Stimulated activated CD8-positive, alpha-beta memory T cell treated with anti-CD3 and anti-CD28 coated beads, Interleukin-7, amount 100 ng/mL, for 1 hour (primary cell): ENCODE results near the gene ACACB.
A peak's percentile ranks its signal among the peaks of the same experiment; 100 is the strongest.

ENCODE experiments used
- DNase-seq, 2 donors: peaks; one replicate each; pipeline ENCODE4 v3.0.0-alpha.2; 2020; ENCODE audit warnings: low read depth in 2 of 2

ACACB gene

GRCh38 chr12:109115758-109116610, at the start of gene ACACB:
Gene ACACB, plus strand, starts transcription at chr12:109116587. Its CDS starts 22,819 bp downstream, at chr12:109139406.
- DNase-seq, result no peak

GRCh38 chr12:109069307-109070271, 46.8 kb upstream of the ACACB start:
- DNase-seq, result no peak

- no peak for DNase-seq
These were observed 41.5 kb upstream of the ACACB start for GRCh38 chr12:109074866-109075265.

GRCh38 chr12:109082751-109083150, 33.6 kb upstream of the ACACB start:
- no peak for DNase-seq

GRCh38 chr12:109084425-109084824, 32.0 kb upstream of the ACACB start:
- no peak for DNase-seq

GRCh38 chr12:109085590-109085989, 30.8 kb upstream of the ACACB start:
- DNase-seq, result no peak

- DNase-seq, result no peak
These were observed 29.1 kb upstream of the ACACB start for GRCh38 chr12:109087250-109087649.

- DNase-seq, result no peak
These were observed 27.6 kb upstream of the ACACB start for GRCh38 chr12:109088818-109089217.

GRCh38 chr12:109089683-109090082, 26.7 kb upstream of the ACACB start:
- no peak for DNase-seq

- no peak for DNase-seq
These were observed 23.8 kb upstream of the ACACB start for GRCh38 chr12:109092497-109093021.

- DNase-seq, result peak; percentile 88 to 89
These were observed 23.1 kb upstream of the ACACB start, which contains the start of gene ALKBH2 for GRCh38 chr12:109093022-109093918. Gene ALKBH2, minus strand, starts transcription at chr12:109093472. Its CDS starts 686 bp downstream, at chr12:109092786.

GRCh38 chr12:109097140-109097434, 19.3 kb upstream of the ACACB start:
- DNase-seq, result no peak

- DNase-seq, result peak; percentile 90 to 96
These were observed 18.8 kb upstream of the ACACB start, which contains the start of gene UNG for GRCh38 chr12:109097435-109098182. Gene UNG, plus strand, starts transcription at chr12:109097597. Its CDS starts 83 bp downstream, at chr12:109097680.

GRCh38 chr12:109098183-109098604, 18.2 kb upstream of the ACACB start:
- DNase-seq, result no peak

- DNase-seq, result no peak
These were observed 17.7 kb upstream of the ACACB start for GRCh38 chr12:109098651-109099050.

GRCh38 chr12:109099431-109100020, 16.9 kb upstream of the ACACB start:
- no peak for DNase-seq

GRCh38 chr12:109100741-109101140, 15.6 kb upstream of the ACACB start:
- no peak for DNase-seq

- DNase-seq, result no peak
These were observed 13.9 kb upstream of the ACACB start for GRCh38 chr12:109102491-109102890.

- no peak for DNase-seq
These were observed 11.2 kb upstream of the ACACB start for GRCh38 chr12:109105176-109105575.
